ENCODE data around the gene ZNF81. TPM values are rescaled to one million over a fixed set of nuclear protein-coding genes. Genes with fewer than 3 reads are reported as not detected.

ZNF81 gene
- total and polyA plus RNA-seq, 2 of the 13 experiments (the other 11 are each of a cell fraction or from before 2014, with no cell fraction given), result 1.4 to 3.2 TPM

GRCh38 chrX:47958761-47959342, 122.2 kb downstream of the ZNF81 start (continued):
- TF ChIP-seq, protein P1, sequence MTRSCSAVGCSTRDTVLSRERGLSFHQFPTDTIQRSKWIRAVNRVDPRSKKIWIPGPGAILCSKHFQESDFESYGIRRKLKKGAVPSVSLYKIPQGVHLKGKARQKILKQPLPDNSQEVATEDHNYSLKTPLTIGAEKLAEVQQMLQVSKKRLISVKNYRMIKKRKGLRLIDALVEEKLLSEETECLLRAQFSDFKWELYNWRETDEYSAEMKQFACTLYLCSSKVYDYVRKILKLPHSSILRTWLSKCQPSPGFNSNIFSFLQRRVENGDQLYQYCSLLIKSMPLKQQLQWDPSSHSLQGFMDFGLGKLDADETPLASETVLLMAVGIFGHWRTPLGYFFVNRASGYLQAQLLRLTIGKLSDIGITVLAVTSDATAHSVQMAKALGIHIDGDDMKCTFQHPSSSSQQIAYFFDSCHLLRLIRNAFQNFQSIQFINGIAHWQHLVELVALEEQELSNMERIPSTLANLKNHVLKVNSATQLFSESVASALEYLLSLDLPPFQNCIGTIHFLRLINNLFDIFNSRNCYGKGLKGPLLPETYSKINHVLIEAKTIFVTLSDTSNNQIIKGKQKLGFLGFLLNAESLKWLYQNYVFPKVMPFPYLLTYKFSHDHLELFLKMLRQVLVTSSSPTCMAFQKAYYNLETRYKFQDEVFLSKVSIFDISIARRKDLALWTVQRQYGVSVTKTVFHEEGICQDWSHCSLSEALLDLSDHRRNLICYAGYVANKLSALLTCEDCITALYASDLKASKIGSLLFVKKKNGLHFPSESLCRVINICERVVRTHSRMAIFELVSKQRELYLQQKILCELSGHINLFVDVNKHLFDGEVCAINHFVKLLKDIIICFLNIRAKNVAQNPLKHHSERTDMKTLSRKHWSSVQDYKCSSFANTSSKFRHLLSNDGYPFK (CRISPR knock-in tag; IDR thresholded peaks at IDR 0.05; ENCODE audit: borderline replicate concordance), result no peak
- TF ChIP-seq ELF4 (CRISPR knock-in tag; IDR thresholded peaks at IDR 0.05; ENCODE audit: borderline replicate concordance) (no peak), HNRNPLL (IDR thresholded peaks at IDR 0.05; ENCODE audit: low read depth, low read length, poor library complexity, severe bottlenecking) (no peak), STAG1 (CRISPR knock-in tag; IDR thresholded peaks at IDR 0.05) (peak; percentile 49), RXRB (CRISPR knock-in tag; IDR thresholded peaks at IDR 0.05; ENCODE audit: borderline replicate concordance) (no peak), CBX5 (CRISPR knock-in tag; IDR thresholded peaks at IDR 0.05; ENCODE audit: borderline replicate concordance) (no peak), ZNF362 (CRISPR knock-in tag; IDR thresholded peaks at IDR 0.05; ENCODE audit: borderline replicate concordance) (no peak), CTCF (CRISPR knock-in tag; IDR thresholded peaks at IDR 0.05) (peak; percentile 58), ZFP62 (CRISPR knock-in tag; IDR thresholded peaks at IDR 0.05) (no peak), KLF12 (CRISPR knock-in tag; IDR thresholded peaks at IDR 0.05; ENCODE audit: borderline replicate concordance) (no peak)
- TF ChIP-seq, protein P2, sequence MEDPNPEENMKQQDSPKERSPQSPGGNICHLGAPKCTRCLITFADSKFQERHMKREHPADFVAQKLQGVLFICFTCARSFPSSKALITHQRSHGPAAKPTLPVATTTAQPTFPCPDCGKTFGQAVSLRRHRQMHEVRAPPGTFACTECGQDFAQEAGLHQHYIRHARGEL (CRISPR knock-in tag; IDR thresholded peaks at IDR 0.05), result no peak
